CD4-positive, alpha-beta T cell treated with Interleukin-4 for 4 hours (primary cell): ENCODE results near the gene CCDC77.

Experiments
- DNase-seq: peaks from one replicate; pipeline ENCODE4 v3.0.0-alpha.2; 2020

Gene CCDC77

GRCh38 chr12:484096-484495 lies 82.7 kb downstream of the CCDC77 start:
- DNase-seq: no peak

- DNase-seq: no peak
Measured at GRCh38 chr12:490260-490659, 88.8 kb downstream of the CCDC77 start.
